Measurements from ENCODE around the gene SHBG. TPM values are rescaled to one million over a fixed set of nuclear protein-coding genes. Genes with fewer than 3 reads are reported as not detected.
"Not testable (repeated sequence)": the region's sequence is repeated elsewhere in the genome, so short reads cannot be mapped to it uniquely, and the experiment has no call there.

SHBG gene
- total and polyA plus RNA-seq, 5 donors, result 0.57 to 1.2 (median 0.77) TPM; not detected in 1

DNA sequence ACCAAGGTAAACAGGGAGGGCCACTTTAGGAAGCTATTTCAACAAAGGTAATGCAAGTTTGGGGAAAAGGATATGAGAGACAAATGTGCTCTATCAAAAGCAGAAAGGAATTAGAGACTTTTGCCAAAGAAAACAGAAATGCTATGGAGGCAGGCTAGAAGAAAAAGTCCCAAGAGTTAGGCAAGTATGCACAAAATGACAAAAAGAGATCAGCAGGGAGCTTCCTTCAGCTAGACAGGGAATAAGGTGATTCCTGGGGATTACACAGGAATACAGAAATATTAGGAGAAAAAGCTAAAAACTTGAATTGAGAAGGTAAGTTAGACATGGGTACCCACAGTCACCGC is 17.7 kb upstream of the SHBG start:
- Histone ChIP-seq H3K9me3 (ENCODE audit: control insufficient read depth, low read length) (no peaks in the 10 kb centered on the region), H3K27ac (ENCODE audit: low read length) (peak overlapping the region; percentile 32), H3K27me3 (ENCODE audit: control insufficient read depth, insufficient read depth) (no peaks in the 10 kb centered on the region), H3K4me1 (ENCODE audit: control insufficient read depth, insufficient read depth, low read length) (peaks cover 3% of the 10 kb centered on the region), H3K4me3 (ENCODE audit: low read length) (no peak overlapping the region)
- 88% methylated on average over 1 of the region's 1 CpG for WGBS
- intact Hi-C loops (cut with DNase I), result no loop called here
- DNase-seq (no peak), ATAC-seq (no peak)

DNA sequence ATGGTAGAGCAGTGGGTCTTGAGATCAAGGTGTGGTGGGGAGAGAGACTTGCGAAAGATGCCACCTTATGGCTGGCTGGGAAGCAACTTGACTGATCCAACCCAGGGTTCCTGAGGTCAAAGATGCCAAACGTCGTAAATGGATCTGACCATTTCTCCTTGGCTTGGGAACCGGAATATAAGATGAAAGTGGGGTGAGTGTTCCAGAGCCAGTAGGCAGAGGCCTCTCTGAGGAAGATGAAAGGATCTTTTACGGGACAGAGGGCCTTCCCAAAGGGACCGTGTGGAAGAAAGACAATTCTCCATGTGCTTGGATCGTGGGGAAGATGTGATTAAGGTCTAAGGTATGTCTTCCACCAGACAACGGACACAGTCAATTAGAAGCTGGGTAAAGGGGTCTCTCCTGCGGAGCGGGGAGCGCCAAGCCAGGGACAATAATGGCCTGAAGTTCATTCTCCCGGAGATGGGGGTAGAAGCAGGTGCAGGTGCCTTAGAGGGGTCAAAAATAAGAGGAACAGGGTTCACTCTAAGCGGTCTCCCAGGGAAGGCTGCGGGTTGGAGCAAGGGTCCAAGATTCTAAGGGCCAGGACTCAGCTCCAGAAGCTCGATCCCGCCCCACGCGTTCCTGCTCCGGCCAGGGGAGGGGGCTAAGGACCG is 16.0 kb upstream of the SHBG start:
- no peaks in the 10 kb centered on the region for H3K27me3 ChIP-seq (ENCODE audit: control insufficient read depth, insufficient read depth)
- H3K9me3 ChIP-seq (ENCODE audit: control insufficient read depth, low read length), result no peaks in the 10 kb centered on the region
- H3K27ac ChIP-seq (ENCODE audit: low read length), result peak overlapping the region; percentile 86
- H3K4me1 ChIP-seq (ENCODE audit: control insufficient read depth, insufficient read depth, low read length), result peaks cover 3% of the 10 kb centered on the region
- intact Hi-C loops (cut with DNase I), result no loop called here
- ATAC-seq (no peak), DNase-seq (no peak)
- peak overlapping the region; percentile 66 for H3K4me3 ChIP-seq (ENCODE audit: low read length)
- 7% methylated on average over 20 of the region's 20 CpGs for WGBS

DNA sequence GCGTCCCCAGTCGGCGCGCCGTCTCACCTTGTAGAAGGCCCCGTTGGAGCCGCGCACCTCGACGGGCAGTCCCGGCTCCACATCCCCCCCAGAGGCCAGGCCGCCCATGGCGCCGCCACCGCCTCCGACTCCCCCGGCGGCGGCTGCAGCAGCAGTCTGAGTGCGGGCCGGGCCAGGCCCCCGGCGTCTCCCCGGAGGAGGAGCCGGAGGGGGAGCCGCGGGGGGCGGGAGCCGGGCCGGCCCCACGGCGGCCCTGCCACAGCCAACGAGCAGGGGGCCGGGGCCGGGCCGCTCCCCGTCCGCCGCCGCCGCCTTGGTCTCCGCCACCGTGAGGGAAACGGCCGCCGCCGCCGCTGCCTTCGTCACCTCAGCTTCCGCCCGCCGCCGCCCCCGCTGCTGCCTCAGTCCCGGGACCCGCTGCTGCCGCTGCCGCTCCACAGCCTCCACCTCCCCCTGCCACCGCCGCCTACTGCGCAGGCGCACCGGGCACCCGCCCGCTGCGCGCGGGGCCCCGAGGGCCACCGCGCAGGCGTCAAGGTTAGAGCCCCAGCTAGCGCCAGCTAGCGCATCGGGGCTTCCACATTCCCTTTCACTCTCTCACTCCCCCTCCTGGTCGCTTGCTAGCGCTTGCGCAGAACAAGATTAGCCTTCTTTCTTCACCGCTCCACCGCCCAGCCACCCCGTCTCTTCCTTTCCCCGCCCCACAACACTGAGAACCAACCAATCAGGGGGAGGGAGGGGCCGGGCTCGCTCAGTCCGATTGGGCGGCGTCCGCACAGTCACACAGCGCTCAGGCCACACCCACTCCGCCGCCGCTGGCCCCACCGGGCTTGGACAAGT is 15.3 kb upstream of the SHBG start, which contains the start of gene FXR2:
Gene FXR2, minus strand, starts transcription at position 473 of the 840 bp plus-strand sequence. Its CDS starts 365 bp downstream, at position 108.
- Histone ChIP-seq H3K9me3 (ENCODE audit: control insufficient read depth, low read length) (no peaks in the 10 kb centered on the region), H3K27me3 (ENCODE audit: control insufficient read depth, insufficient read depth) (no peaks in the 10 kb centered on the region), H3K4me3 (ENCODE audit: low read length) (peak within 1 kb of the TSS; percentile 66), H3K4me1 (ENCODE audit: control insufficient read depth, insufficient read depth, low read length) (peaks cover 3% of the 10 kb centered on the region), H3K27ac (ENCODE audit: low read length) (peak within 1 kb of the TSS; percentile 86)
- ATAC-seq (peak; percentile 99), DNase-seq (peak; percentile 100)
- intact Hi-C loops (cut with DNase I), result no loop called here
- WGBS, result under 1% methylated on average over 92 of the region's 93 CpGs

GRCh38 chr17:7615265-7615747 is 14.6 kb upstream of the SHBG start:
- Histone ChIP-seq H3K9me3 (ENCODE audit: control insufficient read depth, low read length) (no peaks in the 10 kb centered on the region), H3K27me3 (ENCODE audit: control insufficient read depth, insufficient read depth) (no peaks in the 10 kb centered on the region), H3K27ac (ENCODE audit: low read length) (peak overlapping the region; percentile 55), H3K4me3 (ENCODE audit: low read length) (peak overlapping the region; percentile 29), H3K4me1 (ENCODE audit: control insufficient read depth, insufficient read depth, low read length) (peaks cover 3% of the 10 kb centered on the region)
- intact Hi-C loops (cut with DNase I), result no loop called here
- WGBS, result 8% methylated on average over 28 of the region's 28 CpGs
- ATAC-seq (no peak), DNase-seq (no peak)

GRCh38 chr17:7618608-7619007 is 11.3 kb upstream of the SHBG start:
- DNase-seq (no peak), ATAC-seq (no peak)
- H3K4me1 ChIP-seq (ENCODE audit: control insufficient read depth, insufficient read depth, low read length), result no peaks in the 10 kb centered on the region
- 75% methylated on average over 5 of the region's 5 CpGs for WGBS
- no peaks in the 10 kb centered on the region for H3K9me3 ChIP-seq (ENCODE audit: control insufficient read depth, low read length)
- no peak overlapping the region for H3K27ac ChIP-seq (ENCODE audit: low read length)
- no peaks in the 10 kb centered on the region for H3K27me3 ChIP-seq (ENCODE audit: control insufficient read depth, insufficient read depth)
- no peak overlapping the region for H3K4me3 ChIP-seq (ENCODE audit: low read length)
- intact Hi-C loops (cut with DNase I), result no loop called here

DNA sequence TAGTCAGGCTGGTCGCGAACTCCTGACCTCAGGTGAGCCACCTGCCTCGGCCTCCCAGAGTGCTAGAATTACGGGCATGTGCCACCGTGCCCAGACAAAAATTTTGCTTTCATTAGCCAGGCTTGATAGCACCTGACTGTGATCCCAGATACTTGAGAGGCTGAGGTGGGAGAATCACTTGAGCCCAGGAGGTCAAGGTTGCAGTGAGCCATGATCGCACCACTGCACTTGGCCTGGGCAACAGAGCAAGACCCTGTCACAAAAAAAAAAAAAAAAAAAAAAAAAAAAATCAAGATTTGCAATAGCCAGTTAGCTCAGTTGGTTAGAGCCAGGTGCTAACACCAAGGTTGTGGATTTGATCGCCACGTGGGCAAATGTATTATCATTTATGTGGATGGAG is 9.1 kb upstream of the SHBG start:
- intact Hi-C loops (cut with DNase I), result no loop called here
- H3K27ac ChIP-seq (ENCODE audit: low read length), result no peak overlapping the region
- H3K4me3 ChIP-seq (ENCODE audit: low read length), result no peak overlapping the region
- DNase-seq (no peak), ATAC-seq (no peak)
- 95% methylated on average over 8 of the region's 8 CpGs for WGBS
- no peaks in the 10 kb centered on the region for H3K4me1 ChIP-seq (ENCODE audit: control insufficient read depth, insufficient read depth, low read length)
- H3K9me3 ChIP-seq (ENCODE audit: control insufficient read depth, low read length), result no peaks in the 10 kb centered on the region
- H3K27me3 ChIP-seq (ENCODE audit: control insufficient read depth, insufficient read depth), result no peaks in the 10 kb centered on the region

GRCh38 chr17:7623661-7624060 is 6.3 kb upstream of the SHBG start:
- Histone ChIP-seq H3K4me1 (ENCODE audit: control insufficient read depth, insufficient read depth, low read length) (peaks cover 5% of the 10 kb centered on the region), H3K9me3 (ENCODE audit: control insufficient read depth, low read length) (no peaks in the 10 kb centered on the region), H3K4me3 (ENCODE audit: low read length) (no peak overlapping the region), H3K27me3 (ENCODE audit: control insufficient read depth, insufficient read depth) (no peaks in the 10 kb centered on the region), H3K27ac (ENCODE audit: low read length) (no peak overlapping the region)
- intact Hi-C loops (cut with DNase I), result no loop called here
- DNase-seq (no peak), ATAC-seq (no peak)
- WGBS, result 87% methylated on average over 5 of the region's 5 CpGs

DNA sequence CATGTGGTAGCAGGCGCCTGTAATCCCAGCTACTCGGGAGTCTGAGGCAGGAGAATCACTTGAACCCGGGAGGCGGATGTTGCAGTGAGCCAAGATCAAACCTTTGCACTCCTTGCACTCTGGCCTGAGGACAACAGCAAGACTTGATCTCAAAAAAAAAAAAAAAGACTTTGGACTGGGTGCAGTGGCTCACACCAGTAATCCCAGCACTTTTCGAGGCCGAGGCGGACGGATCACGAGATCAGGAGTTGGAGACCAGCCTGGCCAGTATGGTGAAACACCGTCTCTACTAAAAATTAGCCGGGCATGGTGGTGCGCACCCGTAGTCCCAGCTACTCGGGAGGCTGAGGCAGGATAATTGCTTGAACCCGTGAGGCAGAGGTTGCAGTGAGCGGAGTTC is 4.2 kb upstream of the SHBG start:
- H3K27me3 ChIP-seq (ENCODE audit: control insufficient read depth, insufficient read depth); ATAC-seq; DNase-seq; intact Hi-C loops (cut with DNase I); H3K9me3 ChIP-seq (ENCODE audit: control insufficient read depth, low read length); H3K4me1 ChIP-seq (ENCODE audit: control insufficient read depth, insufficient read depth, low read length); H3K27ac ChIP-seq (ENCODE audit: low read length); H3K4me3 ChIP-seq (ENCODE audit: low read length): not testable (repeated sequence)
- WGBS, result 98% methylated on average over 16 of the region's 16 CpGs

DNA sequence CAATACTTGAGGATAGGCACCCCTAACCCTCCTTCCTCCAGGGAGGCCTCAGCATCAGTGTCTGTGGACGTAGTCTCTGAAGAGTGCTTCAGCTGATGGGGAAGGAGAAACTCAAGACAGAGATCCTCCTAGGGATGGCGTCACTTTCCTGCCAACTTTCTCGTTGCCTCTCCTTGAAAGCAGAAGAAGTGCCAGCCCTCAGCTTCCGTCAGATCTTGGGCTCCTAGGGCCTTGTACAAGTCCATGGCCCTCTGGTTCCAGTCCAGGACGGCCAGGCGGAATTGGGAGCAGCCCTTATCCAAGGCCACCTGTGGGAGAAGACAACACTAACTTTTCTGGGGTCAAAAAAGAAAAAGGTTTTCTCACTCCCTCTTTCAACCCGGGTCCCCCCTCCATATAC is 3.6 kb upstream of the SHBG start:
- H3K4me1 ChIP-seq (ENCODE audit: control insufficient read depth, insufficient read depth, low read length), result peaks cover 6% of the 10 kb centered on the region
- intact Hi-C loops (cut with DNase I), result no loop called here
- H3K9me3 ChIP-seq (ENCODE audit: control insufficient read depth, low read length), result no peaks in the 10 kb centered on the region
- H3K27ac ChIP-seq (ENCODE audit: low read length), result peak overlapping the region; percentile 95
- WGBS, result 86% methylated on average over 7 of the region's 7 CpGs
- ATAC-seq (no peak), DNase-seq (no peak)
- no peaks in the 10 kb centered on the region for H3K27me3 ChIP-seq (ENCODE audit: control insufficient read depth, insufficient read depth)
- no peak overlapping the region for H3K4me3 ChIP-seq (ENCODE audit: low read length)

DNA sequence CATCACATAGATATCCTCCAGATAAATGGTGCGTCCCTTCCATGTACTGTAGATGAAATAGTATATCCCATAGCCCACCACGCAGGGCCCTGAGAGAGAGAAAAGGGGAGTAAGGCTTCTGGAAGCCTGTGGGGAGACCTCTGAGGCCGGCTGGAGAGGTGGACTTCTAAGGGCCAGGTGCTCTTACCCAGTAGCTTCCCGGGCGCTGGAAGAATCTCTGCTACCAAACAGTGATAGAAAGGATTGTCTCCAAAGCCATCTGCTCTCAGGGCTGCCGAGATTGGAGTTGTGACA is 3.0 kb upstream of the SHBG start:
- Histone ChIP-seq H3K4me1 (ENCODE audit: control insufficient read depth, insufficient read depth, low read length) (peaks cover 7% of the 10 kb centered on the region), H3K9me3 (ENCODE audit: control insufficient read depth, low read length) (no peaks in the 10 kb centered on the region), H3K27ac (ENCODE audit: low read length) (peak overlapping the region; percentile 95), H3K4me3 (ENCODE audit: low read length) (peak overlapping the region; percentile 96), H3K27me3 (ENCODE audit: control insufficient read depth, insufficient read depth) (no peaks in the 10 kb centered on the region)
- WGBS, result 17% methylated on average over 6 of the region's 6 CpGs
- ATAC-seq (no peak), DNase-seq (no peak)
- intact Hi-C loops (cut with DNase I), result no loop called here

DNA sequence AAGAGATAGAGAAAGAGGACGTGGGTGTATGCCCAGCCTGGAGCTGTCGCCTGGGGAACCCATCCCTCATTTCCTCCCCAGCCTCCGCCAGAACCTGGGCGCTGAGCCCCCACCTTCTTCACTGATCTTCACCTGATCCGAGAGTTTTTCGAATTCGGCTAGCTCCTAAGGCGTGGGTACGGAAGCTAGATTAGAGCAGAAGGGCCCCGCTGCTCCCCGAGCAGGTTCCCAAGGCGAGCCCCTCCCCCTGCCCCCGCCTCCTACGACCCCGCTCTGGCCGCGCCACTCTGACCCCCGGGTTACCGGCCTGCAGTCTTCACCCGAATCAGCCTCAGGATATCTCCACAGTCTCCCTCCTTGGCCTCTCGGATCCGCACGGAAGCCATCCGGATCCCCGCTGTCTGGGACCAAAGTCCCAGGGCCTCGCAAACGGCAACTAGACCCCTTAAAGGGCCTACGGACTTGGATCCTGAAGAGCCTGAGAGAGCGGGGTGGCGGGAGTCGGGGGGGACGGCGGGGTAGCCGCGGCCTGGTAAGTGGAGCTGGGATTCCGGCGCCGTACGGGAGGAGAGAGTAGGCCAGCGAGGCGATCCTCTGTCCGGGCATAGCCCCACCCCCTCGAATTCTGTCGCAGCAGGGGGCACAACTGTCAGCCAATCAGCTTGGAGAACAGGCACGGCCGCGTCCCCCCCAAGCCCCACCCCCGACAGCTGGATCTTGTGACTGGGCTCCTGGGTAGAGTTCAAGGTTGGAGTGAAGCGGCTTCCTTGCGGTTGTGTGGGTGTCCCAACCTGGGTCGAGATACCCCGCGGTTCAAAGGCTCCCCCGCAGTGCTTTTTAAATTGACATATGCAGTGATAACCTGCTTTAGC is 2.4 kb upstream of the SHBG start, which contains the start of gene SAT2:
Gene SAT2, minus strand, starts transcription at position 572 of the 872 bp plus-strand sequence. Its CDS starts 186 bp downstream, at position 386.
- intact Hi-C loops (cut with DNase I), result no loop called here
- WGBS, result under 1% methylated on average over 54 of the region's 54 CpGs
- peak; percentile 96 to 98 (median 97) for DNase-seq

More for the DNA sequence above, 2.4 kb upstream of the SHBG start, which contains the start of gene SAT2:
- ATAC-seq, result peak; percentile 98 to 99
- peaks cover 7% of the 10 kb centered on the region for H3K4me1 ChIP-seq (ENCODE audit: control insufficient read depth, insufficient read depth, low read length)
- H3K9me3 ChIP-seq (ENCODE audit: control insufficient read depth, low read length), result no peaks in the 10 kb centered on the region
- no peaks in the 10 kb centered on the region for H3K27me3 ChIP-seq (ENCODE audit: control insufficient read depth, insufficient read depth)
- H3K4me3 ChIP-seq (ENCODE audit: low read length), result peak within 1 kb of the TSS; percentile 96
- peak within 1 kb of the TSS; percentile 95 for H3K27ac ChIP-seq (ENCODE audit: low read length)

Data from right cardiac atrium (tissue), 5 donors.